Progenitor cell of endocrine pancreas (in vitro differentiated cells): ENCODE results near the gene MYH13. TPM values are rescaled to one million over a fixed set of nuclear protein-coding genes. Genes with fewer than 3 reads are reported as not detected.

Experiments used
- DNase-seq: peaks from one replicate; pipeline ENCODE4 v3.0.0; 2021; ENCODE audit warnings: low spot score; ENCODE audit not compliant: unreplicated experiment
- H3K27ac Mint-ChIP-seq: 2 replicates; pipeline ENCODE4 v1.8.0; 2021; ENCODE audit warnings: mild to moderate bottlenecking, moderate library complexity, mixed read lengths
- H3K27me3 Mint-ChIP-seq: 2 replicates; pipeline ENCODE4 v1.8.0; 2021; ENCODE audit warnings: mixed read lengths
- H3K36me3 Mint-ChIP-seq: 2 replicates; pipeline ENCODE4 v1.8.0; 2022; ENCODE audit warnings: mixed read lengths; ENCODE audit not compliant: insufficient read depth
- H3K4me1 Mint-ChIP-seq: 2 replicates; pipeline ENCODE4 v1.8.0; 2021; ENCODE audit warnings: low read depth, mixed read lengths
- H3K4me3 Mint-ChIP-seq: 2 replicates; pipeline ENCODE4 v1.8.0; 2021; ENCODE audit warnings: low read depth, mild to moderate bottlenecking, moderate library complexity, mixed read lengths
- H3K9me3 Mint-ChIP-seq: 2 replicates; pipeline ENCODE4 v1.8.0; 2021; ENCODE audit warnings: low read depth, mixed read lengths
- CTCF ChIP-seq: fragments of 200-600 bp; sonication (generic); IDR thresholded peaks from one replicate; pipeline ENCODE4 v1.5.0; 2021; ENCODE audit warnings: antibody characterized with exemption, mild to moderate bottlenecking; ENCODE audit not compliant: unreplicated experiment
- total RNA-seq: library from RNA; stranded (reverse); gene quantifications from 2 replicates; pipeline ENCODE4 v1.2.1, GENCODE V29; 2021

The MYH13 gene
- total RNA-seq, 1 donor from 2014 or later = not detected

- no peaks in the 10 kb centered on the region for H3K9me3 Mint-ChIP-seq
- no peak overlapping the region for H3K4me3 Mint-ChIP-seq
- no peak for DNase-seq
- no peaks in the 10 kb centered on the region for H3K36me3 Mint-ChIP-seq
- TF ChIP-seq CTCF = no peak
- no peaks in the 10 kb centered on the region for H3K4me1 Mint-ChIP-seq
- H3K27ac Mint-ChIP-seq = no peak overlapping the region
- peaks cover 4% of the 10 kb centered on the region for H3K27me3 Mint-ChIP-seq
These were observed 19.9 kb downstream of the MYH13 start for GRCh38 chr17:10352893-10353292.

- Mint-ChIP-seq H3K9me3 (no peaks in the 10 kb centered on the region), H3K27ac (no peak overlapping the region), H3K4me3 (no peak overlapping the region), H3K4me1 (no peaks in the 10 kb centered on the region), H3K36me3 (no peaks in the 10 kb centered on the region), H3K27me3 (no peaks in the 10 kb centered on the region)
- DNase-seq = no peak
- no peak for TF ChIP-seq CTCF
These were observed 23.4 kb downstream of the MYH13 start for GRCh38 chr17:10349403-10349802.

GRCh38 chr17:10344816-10345215 lies 28.0 kb downstream of the MYH13 start:
- Mint-ChIP-seq H3K4me3 (no peak overlapping the region), H3K4me1 (no peaks in the 10 kb centered on the region), H3K27me3 (no peaks in the 10 kb centered on the region), H3K36me3 (no peaks in the 10 kb centered on the region), H3K9me3 (no peaks in the 10 kb centered on the region), H3K27ac (no peak overlapping the region)
- no peak for DNase-seq
- TF ChIP-seq CTCF = no peak

GRCh38 chr17:10339051-10339450 lies 33.8 kb downstream of the MYH13 start:
- DNase-seq = no peak
- Mint-ChIP-seq H3K27ac (no peak overlapping the region), H3K9me3 (no peaks in the 10 kb centered on the region), H3K4me3 (no peak overlapping the region), H3K4me1 (no peaks in the 10 kb centered on the region), H3K36me3 (no peaks in the 10 kb centered on the region), H3K27me3 (peaks cover 3% of the 10 kb centered on the region)
- no peak for TF ChIP-seq CTCF

GRCh38 chr17:10337976-10338375 lies 34.8 kb downstream of the MYH13 start:
- H3K9me3 Mint-ChIP-seq = no peaks in the 10 kb centered on the region
- H3K4me3 Mint-ChIP-seq = no peak overlapping the region
- H3K27me3 Mint-ChIP-seq = peaks cover 4% of the 10 kb centered on the region

More at GRCh38 chr17:10337976-10338375, 34.8 kb downstream of the MYH13 start:
- no peak for DNase-seq
- Mint-ChIP-seq H3K27ac (no peak overlapping the region), H3K4me1 (no peaks in the 10 kb centered on the region), H3K36me3 (no peaks in the 10 kb centered on the region)
- TF ChIP-seq CTCF = no peak
